Right renal pelvis (tissue), 4 donors: ENCODE measurements around the gene PRELID1. TPM values are rescaled to one million over a fixed set of nuclear protein-coding genes. Genes with fewer than 3 reads are reported as not detected.
A peak's percentile ranks its signal among the peaks of the same experiment; 100 is the strongest.

Source experiments
- DNase-seq, 4 donors: peaks; one replicate each; pipeline ENCODE4 v3.0.0-alpha.2; 2013; ENCODE audit warnings: low read depth in 4 of 4, low spot score in 3 of 4, missing footprints in 1 of 4
- polyA plus RNA-seq, 4 donors: library from polyadenylated mRNA; unstranded; fragments of 120-200 nt; gene quantifications; one replicate each; pipeline ENCODE4 v1.2.1, GENCODE V29; 2013; ENCODE audit not compliant: insufficient read length in 4 of 4

Gene PRELID1
- polyA plus RNA-seq, 4 donors, result 123 to 153 (median 136) TPM

DNA sequence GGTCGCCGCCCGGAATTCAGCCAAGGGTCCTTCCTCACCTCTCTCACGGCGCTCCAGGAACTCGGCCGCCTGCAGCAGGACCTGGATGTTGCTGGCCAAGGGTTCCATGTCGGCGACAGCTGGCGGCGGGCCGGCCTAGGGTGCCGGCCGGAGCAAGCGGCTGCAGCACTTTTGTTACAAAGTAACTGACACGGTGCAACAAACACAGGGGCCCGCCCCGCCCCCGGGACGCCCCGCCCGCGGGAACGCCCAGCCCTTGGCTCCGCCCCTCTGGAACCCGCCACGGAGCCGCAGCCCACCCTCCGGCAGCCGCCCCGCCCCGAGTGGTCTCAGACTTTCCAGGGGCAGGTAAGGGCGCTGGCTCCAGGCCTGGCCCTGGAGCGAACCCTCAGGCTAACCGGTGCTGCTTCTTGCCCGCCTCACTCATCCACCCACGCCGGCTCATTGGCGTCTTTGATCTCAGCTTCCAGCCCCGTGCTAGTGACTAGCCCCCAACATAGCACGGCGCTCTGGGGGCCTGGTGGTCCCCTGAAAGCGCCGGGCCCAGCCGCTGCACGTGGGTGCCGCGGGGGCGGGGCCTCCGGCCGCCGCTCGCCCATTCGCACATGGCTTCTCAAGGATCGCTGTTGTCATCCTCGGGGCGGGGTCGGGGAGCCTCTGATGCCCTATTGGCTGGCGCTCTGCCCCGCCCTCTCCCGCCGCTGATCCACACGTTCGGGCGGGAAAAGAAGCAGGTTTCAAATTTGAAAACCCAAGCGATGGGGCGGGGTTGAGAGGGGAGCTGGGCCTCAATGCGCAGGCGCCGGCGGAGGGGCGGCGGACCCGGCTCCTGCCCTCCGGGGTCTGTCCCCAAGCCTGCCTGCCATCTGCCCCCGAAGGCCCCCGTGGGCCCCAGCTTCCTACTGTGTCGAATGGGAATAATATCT lies 8.4 kb downstream of the PRELID1 start, which contains the start of gene MXD3:
TSS of gene MXD3 (minus strand) at position 176 of the 926 bp plus-strand sequence. CDS start at position 108, 68 bp downstream.
- peak; percentile 85 to 89 (median 88) for DNase-seq

DNA sequence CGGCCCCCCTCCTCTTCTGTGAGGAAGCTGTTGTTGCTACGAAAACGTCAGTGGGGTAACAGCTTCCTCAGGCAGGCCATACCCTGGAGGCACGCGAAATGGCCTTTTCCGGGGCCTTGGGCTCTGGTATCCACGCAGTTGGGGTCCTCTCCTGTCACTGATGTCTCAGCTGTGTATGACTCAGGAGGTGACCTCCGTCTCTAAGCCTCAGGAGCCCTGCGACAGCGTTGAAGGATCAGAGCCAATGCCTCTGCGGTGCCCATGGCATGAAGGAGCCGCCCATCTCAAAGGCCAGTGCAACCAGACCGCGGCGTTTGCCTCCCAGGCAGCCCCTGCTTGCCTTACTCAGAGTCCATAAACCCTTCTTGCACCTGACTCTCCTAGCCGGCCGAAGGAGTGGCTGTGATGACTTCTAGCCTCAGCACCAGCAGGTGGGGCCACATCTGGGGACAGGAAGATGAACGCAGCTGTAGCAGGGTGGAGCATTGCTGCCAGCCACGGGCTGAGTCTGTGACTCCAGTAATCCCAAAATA lies 9.1 kb downstream of the PRELID1 start:
- DNase-seq, result no peak

DNA sequence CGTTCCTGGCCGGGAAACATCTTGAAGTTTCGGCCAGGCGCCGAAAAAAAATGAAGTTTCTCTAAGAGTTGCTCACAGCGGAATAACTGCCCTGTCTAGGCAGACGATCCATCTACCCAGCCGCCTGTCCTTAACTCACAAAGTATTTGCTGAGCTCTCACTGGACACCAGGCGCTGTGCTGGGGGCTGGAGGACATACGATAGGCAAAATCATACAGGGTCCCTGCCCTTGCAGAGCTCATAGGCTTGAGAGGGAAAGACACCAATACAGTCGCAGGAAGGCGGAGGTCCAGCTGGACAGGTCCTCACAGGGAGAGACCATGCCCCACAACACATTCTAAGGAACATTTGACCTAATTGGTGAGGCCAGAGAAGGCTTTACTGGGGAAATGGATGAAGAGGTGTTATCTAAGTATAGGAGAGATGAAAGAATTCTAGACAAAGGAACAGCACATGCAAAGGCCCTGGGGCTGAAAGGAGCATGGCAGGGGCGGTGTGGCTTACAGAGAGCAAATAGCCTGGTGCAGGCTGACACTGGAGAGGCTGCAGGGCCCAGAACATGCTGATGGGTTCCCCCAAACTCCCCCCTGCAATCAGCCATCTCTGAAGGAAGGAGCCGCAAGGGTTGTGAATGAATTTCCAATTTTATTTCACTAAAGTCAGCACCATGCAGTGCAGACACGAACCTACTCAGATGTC lies 10.1 kb downstream of the PRELID1 start:
- DNase-seq, result no peak

DNA sequence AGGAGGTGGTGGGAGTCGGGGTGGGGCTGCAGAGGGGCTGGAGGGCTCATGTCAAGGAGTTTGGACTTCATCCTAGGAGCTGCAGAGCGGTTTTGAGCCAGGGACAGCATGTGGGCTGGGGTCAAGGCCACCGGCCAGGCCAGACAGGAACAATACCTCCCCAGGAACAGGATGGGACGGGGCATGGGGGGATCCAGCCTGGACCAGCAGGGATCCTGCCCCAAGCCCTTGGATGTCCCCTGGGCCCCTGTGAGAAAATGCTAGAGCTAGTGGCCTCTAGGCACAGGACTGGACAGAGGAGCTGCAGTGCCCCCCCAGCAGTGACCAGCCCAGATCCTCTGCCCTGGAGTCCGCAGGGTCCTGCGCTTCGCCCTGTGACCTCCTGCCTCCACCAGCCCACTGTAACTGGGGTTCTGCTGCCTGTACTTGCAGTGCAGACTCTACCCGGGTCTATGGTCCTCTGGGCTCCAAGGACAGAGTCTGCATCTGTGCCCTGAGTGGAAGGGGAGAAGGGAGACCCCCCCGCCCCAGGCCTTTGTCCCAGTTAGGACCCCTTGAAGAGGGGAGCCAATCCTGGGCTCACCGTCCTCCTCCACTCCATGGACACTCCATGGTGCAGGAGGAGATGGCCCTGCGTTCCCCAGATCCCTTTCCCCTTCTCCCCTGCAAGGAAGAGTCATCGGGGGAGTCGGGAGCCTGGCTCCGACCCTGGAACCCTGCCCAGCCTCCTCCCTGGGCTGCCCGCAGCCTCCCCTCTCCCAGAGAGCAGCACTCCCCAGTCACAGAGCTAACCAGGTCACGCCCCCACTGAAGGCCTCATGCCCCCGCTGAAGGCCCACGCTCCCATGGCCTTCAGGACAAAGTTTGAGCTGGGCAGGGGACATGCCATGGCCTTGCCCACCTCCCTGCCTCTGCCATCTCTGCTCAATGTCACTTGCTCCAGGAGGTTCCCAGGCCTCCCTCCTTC lies 11.1 kb downstream of the PRELID1 start:
- DNase-seq, result no peak

DNA sequence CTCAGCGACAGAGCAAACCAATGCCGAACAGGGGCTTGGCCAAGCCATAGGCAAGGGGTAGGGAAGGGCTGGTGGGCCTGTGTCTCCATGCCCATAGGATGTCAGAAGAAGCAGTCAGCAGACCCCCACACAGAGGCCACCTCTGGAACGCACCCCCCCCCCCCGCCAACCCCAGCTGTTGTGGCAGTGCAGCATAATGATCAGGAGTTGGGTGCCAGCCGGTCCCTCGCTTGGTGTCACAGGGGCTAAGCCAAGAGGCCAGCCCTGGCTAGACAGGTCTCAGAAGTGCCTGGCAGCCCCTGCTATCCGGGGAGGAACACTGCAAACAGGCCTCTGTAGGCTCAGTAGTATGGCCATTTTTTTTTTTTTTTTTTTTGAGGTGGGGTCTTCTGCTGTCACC lies 11.8 kb downstream of the PRELID1 start:
- no peak for DNase-seq

DNA sequence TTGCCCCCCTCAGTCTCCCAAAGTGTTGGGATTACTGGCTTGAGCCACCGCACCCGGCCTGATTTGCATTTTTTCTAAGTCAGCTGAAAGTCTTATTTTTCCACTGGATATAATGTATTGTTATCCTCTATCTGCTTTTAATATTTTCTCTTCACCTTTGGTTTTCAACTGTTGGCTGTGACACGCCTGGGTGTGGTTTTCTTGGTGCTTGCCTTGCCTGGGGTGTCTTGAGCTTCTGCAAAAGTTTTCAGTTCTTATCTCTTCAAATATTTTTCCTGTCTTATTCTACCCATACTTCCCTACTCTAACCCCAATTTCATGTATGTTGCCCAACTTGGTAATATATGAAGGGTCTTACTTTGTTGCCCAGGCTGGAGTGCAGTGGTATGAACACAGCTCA lies 12.4 kb downstream of the PRELID1 start:
- DNase-seq, result no peak

DNA sequence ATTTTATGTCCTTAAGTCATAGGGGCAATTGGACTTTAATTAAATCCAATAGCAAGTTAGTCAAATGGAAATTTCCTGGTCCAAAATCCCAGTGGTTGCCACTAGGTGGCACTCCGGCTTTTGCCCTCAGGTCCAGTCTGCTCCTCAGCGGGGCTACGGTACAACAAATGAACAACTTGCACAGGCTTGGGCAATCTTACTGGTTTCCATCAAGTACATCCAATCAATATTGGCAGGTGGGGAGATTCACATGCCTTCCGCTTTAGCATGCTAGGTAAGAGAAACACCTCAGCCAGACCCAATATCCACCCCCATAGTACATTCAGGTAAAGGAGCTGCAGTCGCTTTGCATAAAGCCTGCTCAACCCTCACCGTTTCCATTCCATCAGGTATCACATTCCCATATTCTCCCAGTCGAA lies 14.4 kb downstream of the PRELID1 start:
- peak in 2 of 4 donors; percentile 63 to 64 for DNase-seq

DNA sequence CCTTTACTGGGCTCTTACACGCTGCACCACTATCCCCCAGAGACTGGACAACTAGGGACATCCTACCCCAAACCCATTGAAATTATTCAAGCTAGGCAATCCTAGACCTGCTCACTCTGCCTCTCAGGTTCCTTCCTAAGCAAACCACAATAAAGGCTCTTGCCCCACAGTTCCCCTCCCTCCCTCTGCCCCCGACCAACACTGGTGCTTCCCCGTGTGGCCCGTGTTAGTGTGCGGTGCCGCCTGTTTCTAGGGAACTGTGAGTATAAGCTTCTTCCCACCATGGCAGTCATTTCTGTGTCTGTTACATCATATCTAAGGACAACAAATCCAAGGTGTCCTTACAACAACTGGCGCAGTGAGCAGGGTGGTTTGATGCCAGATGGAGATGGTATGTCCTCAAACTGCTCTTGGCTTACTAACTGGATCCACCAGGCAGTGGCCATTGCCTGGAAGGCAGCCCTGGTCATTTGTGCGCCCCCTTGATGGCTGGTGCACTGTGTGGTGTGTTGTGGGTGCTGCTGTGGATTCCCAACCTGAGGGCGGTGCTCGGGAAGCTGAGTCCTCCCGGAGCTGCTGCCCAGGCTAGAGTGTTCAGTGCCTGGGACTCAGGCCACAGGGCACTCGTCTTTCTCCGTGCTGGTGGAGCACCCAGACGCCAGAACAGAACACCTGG lies 16.5 kb downstream of the PRELID1 start:
- no peak for DNase-seq

DNA sequence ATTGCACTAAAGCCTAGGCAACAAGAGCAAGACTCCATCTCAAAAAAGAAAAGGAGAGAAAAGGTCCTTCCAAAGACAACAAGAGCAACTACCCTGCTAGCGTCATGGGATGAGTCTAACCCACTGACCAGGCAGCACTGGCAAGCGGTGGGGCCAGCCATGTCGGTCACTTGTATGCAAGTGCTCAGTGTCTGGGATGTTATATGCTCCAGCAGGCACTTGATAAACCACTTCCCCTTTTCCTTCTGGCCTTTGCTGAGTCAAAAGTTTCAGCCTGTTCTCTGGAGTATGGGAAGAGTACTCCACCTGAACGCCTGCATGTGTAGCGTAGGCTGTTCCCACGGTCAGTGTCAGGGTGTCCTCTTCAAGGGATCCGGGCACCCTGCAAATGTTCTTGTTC lies 17.3 kb downstream of the PRELID1 start:
- no peak for DNase-seq

DNA sequence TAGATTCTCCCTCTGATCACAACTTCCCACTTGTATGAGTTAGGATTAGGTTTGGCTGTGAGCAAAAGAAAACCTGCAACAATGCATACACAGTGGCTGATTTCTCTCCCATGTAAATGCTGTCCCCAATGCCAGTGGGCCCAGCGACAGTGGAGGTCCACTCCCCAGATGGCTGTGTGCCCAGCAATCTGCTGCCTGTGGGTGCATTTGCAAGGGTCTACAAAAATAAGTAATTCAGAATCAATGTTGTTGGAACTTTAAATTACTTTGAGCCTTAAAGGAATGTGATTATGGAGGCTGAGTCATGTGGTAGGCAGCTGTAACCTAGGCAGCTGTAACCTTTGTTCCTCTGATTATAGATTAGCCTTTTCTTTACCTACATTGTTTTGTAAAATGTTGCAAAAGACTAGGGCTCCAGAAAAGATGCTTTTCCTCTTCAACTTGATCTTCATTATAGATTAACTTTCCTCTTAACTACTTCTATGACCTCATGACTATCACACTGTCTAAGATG lies 22.3 kb downstream of the PRELID1 start:
- no peak for DNase-seq

DNA sequence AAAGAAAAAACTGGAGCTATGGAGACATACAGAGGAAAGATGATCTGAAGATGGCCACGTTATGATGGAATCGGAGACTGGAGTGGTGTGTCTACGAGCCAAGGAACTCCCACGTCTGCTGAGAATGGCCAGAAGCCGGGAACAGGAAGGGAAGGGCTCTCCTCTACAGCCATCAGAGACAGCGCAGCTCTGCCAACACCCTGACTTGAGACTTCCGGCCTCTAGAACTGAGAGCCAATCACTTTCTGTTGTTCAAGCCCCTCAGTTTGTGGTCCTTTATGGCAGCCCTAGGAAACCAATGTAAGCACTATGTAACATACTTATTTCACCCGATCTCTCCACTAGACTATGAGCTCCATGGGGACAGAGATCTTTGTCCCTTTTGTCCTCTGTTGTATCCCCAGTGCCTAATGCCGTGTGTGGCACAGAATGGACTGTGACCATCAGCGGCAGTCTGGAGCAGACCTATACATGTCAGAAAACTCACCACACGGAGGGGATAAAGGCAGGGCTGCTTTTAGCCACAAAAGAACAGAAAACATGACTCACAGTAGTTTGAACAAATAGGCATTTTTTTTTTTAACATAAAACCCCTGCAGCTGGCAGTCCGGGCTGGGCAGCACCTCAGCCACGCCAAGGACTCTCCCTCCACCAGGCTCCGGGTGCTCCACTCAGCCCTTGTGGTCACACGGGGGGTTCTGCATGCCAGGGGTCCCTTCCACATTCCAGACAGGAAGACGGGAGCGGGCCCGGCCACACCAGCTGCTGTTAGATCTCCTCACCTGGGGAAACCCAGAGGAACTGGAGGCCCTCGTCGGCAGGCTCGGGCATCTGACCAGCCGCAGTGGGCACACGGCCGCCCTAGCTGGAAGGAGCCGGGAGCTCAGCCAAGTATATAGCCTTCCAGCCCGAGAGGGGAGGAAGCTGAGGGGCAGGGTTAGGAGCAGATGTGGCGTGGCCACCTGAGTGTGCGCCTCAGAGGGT lies 24.2 kb downstream of the PRELID1 start:
- DNase-seq, result no peak

DNA sequence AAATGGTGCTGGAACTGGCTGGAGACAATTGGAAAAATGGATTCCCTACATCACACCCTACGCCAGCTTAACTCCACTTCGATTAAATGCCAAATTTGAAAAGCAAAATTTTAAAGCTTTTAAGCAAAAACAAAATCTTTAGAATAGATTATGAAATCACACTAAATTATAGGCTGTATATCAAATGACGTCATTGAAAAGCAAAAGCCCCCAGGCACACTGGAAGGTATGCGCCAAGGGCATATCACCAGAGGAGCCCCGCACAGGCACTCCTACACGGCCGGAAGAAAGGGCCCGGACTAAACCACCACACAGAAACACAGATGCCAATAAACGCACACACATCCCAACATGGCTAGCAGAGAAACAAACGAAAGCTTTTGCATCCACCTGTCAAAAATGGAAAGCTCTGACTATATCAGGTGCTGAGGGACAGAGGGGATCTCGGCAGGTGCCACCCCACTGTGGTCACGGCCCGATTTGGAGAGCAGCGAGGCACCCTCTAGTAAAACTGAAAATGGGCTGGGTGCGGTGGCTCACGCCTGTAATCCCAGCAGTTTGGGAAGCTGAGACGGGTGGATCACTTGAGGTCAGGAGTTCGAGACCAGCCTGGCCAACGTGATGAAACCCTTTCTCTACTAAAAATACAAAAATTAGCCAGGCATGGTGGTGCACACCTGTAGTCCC lies 25.1 kb downstream of the PRELID1 start:
- DNase-seq, result no peak

DNA sequence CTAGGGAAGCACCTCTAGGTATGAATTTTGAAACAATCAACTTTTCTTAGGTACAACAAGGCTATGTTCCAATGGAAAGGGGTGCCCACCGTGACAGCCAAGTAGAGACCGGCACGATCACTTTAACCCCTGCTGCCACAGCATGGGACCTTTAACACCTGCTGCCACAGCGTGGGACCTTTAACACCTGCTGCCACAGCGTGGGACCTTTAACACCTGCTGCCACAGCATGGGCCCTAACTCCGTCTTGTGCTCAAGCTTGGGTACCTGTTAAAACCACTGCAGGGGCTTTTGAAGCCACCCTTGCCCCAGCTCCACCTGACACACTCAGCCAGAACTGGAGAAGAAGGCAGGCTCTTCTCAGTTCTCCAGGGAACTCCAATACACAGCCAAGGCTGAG lies 26.3 kb downstream of the PRELID1 start:
- DNase-seq, result no peak

DNA sequence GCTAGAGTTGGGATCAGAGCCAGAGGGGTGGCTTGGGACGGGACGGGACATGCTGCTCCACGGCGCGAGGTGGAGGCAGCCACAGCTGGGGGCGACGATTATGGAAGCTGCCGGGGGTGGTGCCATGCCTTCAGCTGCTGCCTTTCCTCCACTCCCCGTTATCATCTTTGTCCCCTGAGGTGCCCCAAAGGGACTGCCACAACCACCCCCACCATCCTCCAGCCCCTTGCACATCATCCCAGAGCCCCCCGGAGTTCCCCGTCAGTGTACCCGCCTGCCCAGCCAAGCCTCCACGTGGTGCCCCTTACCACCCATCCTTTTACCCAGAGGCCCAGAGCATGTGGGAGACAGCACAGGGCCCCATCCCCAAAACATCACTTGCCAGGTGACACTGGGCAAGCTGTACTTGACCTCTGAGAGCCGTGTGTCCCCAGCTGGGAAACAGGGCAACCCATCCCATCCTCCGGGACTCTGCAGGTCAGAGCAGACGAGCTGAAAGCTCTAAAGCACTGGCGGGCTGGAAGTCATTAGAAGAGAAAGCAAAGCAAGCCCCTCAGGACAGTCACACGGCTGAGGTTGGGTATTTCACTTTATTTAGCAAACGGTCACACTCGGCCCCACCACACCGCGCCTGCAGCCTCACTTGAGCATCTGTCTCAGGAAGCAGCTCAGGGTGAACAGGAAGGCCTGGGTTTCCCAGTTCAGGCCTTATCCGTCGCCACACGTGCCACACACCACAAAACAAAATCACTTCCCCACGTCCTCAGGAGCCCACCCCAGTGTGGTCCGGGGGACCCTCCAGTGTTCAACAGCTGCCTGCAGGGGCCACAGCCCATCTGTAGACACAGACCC lies 27.6 kb downstream of the PRELID1 start:
- DNase-seq, result no peak

DNA sequence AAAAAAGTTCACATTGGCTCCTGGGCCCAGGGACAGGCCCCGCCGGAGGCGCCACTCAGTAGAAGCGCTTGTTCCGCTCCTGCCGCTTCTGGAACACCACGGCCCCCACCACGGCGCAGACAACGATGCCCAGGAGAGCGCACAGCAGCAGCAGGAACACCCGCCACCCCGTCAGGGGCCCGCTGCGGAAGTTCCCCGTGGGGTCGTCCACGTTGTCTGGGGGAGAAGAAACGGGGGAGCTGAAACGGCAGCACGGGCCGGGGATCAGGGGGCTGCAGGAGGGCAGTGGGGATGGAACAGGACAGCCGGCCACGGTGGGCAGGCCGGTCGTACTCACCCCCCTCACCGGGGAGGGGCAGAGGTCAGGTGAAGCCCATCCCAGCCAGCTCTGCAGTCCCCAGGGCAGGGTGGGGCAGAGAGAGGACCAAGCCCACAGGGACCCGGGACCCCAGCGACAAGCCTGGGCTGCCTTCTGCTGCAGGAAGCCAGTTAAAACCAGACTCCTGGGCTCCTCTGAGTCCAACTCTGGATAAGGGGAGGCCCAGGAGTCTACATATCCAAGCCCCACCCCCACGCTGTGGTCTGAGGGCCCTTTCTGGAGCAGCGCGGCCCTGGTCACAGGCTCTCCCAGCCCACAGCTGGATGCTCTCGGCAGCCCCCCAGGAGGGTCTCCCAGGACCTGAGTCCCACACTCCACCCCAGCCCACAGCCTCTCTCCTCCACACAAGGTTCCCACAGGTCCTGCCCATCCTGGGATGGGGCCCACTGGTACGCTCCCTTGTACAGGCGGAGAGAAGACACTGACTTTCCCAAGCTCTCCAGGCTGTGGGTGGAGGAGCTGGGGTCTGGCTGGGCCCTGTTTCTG lies 28.7 kb downstream of the PRELID1 start:
- DNase-seq, result no peak

DNA sequence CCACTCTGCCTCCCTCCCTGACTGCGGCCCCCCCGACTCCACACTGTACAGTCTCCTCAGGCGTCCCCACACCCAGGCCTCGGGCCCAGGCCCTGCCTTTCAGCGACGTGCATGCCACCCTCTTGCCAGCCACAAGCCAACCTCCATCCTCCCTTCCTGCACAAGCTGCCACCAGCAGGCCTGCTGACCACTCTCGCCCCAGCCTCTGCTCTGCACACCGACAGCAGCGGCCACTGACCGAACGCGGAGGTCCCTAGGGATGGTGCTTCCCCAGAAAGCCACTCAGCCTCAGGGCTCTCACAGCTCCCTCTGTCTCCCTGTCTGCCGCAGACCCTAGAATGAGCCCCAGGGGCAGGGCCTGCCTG lies 29.3 kb downstream of the PRELID1 start:
- DNase-seq, result no peak
